Measurements from ENCODE around the gene LYPD3.

The LYPD3 gene

DNA sequence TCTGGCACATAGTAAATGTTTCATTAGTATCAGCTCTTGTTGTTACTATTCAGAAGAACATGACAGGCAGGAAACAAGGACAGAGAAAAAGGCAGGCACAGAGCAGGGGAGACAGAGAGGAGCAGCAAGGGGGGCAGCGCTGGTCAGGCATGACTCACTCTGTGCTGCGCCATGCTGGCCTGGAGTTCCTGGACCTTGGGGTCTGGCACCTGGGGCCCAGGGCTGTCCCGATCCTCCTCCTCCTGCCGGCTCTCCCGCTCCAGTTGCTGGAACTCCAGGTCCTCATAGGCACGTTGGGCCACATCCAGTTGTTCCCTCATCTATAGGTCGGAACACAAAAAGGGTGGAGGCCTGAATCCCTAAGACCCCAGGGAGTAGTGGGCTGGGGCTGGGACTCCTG, 31.6 kb upstream of the LYPD3 start:
- TF ChIP-seq CTCF (IDR thresholded peaks at IDR 0.05; ENCODE audit: extremely low read depth, missing control alignments) = no peak
- no peak for DNase-seq (ENCODE audit: low spot score)

- TF ChIP-seq CTCF (IDR thresholded peaks at IDR 0.05; ENCODE audit: extremely low read depth, missing control alignments) = no peak
These were observed 29.7 kb upstream of the LYPD3 start for GRCh38 chr19:43495082-43495481.

DNA sequence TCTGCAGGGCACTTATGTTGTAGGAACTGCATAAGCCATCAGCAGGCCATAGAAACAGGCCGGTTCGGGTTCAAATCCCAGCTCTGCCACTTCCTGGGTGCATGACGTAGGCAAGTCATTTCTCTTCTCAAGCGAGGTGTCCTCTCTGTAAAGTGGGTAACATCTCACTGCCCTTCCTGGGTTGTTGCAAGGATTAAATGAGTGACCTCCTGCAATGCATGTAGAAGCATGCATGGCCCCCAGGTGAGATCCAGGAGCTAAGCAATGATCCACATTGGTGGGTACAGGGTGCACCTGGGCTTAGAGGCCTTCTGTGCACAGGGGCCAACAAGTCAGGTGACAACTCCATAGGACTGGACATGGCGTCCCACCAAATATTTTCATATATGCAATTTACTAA, 25.4 kb upstream of the LYPD3 start:
- DNase-seq (ENCODE audit: low spot score) = no peak

More at GRCh38 chr19:43495082-43495481, 29.7 kb upstream of the LYPD3 start:
- DNase-seq (ENCODE audit: low spot score) = no peak

GRCh38 chr19:43489979-43490599, 24.7 kb upstream of the LYPD3 start:
- TF ChIP-seq CTCF (IDR thresholded peaks at IDR 0.05; ENCODE audit: extremely low read depth, missing control alignments) = no peak
- DNase-seq (ENCODE audit: low spot score) = no peak

More for the DNA sequence above, 25.4 kb upstream of the LYPD3 start:
- TF ChIP-seq CTCF (IDR thresholded peaks at IDR 0.05; ENCODE audit: extremely low read depth, missing control alignments) = no peak

- peak; percentile 72 for DNase-seq (ENCODE audit: low spot score)
- TF ChIP-seq CTCF (IDR thresholded peaks at IDR 0.05; ENCODE audit: extremely low read depth, missing control alignments) = no peak
These were observed 23.9 kb upstream of the LYPD3 start for GRCh38 chr19:43489310-43489709.

DNA sequence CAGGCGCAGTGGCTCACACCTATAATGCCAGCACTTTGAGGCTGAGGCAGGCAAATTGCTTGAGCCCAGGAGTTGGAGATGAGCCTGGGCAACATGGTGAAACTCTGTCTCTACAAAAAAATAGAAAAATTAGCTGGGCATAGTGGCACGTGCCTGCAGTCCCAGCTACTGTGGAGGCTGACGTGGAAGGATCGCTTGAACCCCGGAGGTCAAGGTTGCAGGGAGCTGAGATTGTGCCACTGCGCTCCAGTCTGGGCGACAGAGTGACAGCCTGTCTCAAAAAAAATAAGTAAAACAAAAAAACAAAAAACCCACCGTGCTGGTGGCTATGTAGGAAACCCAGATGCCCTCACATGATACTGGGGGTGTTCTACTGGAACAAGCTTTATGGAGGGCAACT, 22.8 kb upstream of the LYPD3 start:
- no peak for TF ChIP-seq CTCF (IDR thresholded peaks at IDR 0.05; ENCODE audit: extremely low read depth, missing control alignments)
- DNase-seq (ENCODE audit: low spot score) = no peak

DNA sequence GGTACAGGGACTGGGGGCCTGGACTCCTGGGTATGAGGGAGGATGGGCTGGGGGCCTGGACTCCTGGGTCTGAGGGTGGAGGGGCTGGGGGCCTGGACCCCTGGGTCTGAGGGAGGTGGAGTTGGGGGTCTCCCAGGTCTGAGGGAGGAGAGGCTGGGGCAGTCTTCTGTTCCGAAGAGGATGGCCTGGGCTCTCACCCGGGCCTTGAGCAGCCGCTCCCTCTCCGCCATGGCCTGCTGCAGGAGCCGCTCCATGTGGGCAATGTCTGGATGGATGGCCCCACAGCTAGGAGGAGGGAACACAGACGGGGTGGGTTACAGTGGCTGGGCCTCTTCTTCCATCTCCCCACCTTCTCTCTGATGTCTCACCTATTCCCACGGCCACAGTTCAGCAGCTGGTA, 21.0 kb upstream of the LYPD3 start:
- no peak for TF ChIP-seq CTCF (IDR thresholded peaks at IDR 0.05; ENCODE audit: extremely low read depth, missing control alignments)
- DNase-seq (ENCODE audit: low spot score) = no peak
